Measurements from ENCODE around the gene NUDT9.

GRCh38 chr4:87410157-87410556 is 12.2 kb upstream of the NUDT9 start:
- TF ChIP-seq CTCF (IDR thresholded peaks at IDR 0.05) = no peak
- no peak for TF ChIP-seq POLR2A (IDR thresholded peaks at IDR 0.05)
- TF ChIP-seq POLR2AphosphoS5 (IDR thresholded peaks at IDR 0.05) = no peak
